Measurements from ENCODE around the gene MFAP5.
A peak's percentile ranks its signal among the peaks of the same experiment; 100 is the strongest.

The MFAP5 gene

GRCh38 chr12:8662593-8662992 is at the start of gene MFAP5:
Gene MFAP5, minus strand, starts transcription at chr12:8662826. Its CDS starts 722 bp downstream, at chr12:8662104.
- no peak for DNase-seq

GRCh38 chr12:8709124-8709830 is 46.7 kb upstream of the MFAP5 start:
- DNase-seq = no peak

GRCh38 chr12:8702159-8702558 is 39.5 kb upstream of the MFAP5 start:
- DNase-seq = no peak

- DNase-seq = no peak
These were observed 38.5 kb upstream of the MFAP5 start for GRCh38 chr12:8701046-8701660.

GRCh38 chr12:8699714-8700113 is 37.1 kb upstream of the MFAP5 start:
- no peak for DNase-seq

GRCh38 chr12:8698879-8699278 is 36.3 kb upstream of the MFAP5 start:
- no peak for DNase-seq

- peak; percentile 36 for DNase-seq
These were observed 35.7 kb upstream of the MFAP5 start for GRCh38 chr12:8698132-8698851.

- peak; percentile 70 for DNase-seq
These were observed 35.0 kb upstream of the MFAP5 start, which contains the start of gene RIMKLB for GRCh38 chr12:8697476-8698131. Gene RIMKLB, plus strand, starts transcription at chr12:8697991. Its CDS starts 15,876 bp downstream, at chr12:8713867.

GRCh38 chr12:8697120-8697475 is 34.5 kb upstream of the MFAP5 start:
- DNase-seq = no peak

- DNase-seq = no peak
These were observed 33.9 kb upstream of the MFAP5 start for GRCh38 chr12:8696442-8697090.

- no peak for DNase-seq
These were observed 32.5 kb upstream of the MFAP5 start for GRCh38 chr12:8695116-8695515.

- no peak for DNase-seq
These were observed 29.9 kb upstream of the MFAP5 start for GRCh38 chr12:8692573-8692972.

- no peak for DNase-seq
These were observed 27.1 kb upstream of the MFAP5 start for GRCh38 chr12:8689681-8690080.

- DNase-seq = no peak
These were observed 25.4 kb upstream of the MFAP5 start for GRCh38 chr12:8687846-8688601.

- no peak for DNase-seq
These were observed 22.4 kb upstream of the MFAP5 start for GRCh38 chr12:8685051-8685450.

- no peak for DNase-seq
These were observed 18.7 kb upstream of the MFAP5 start for GRCh38 chr12:8681129-8681884.

GRCh38 chr12:8680533-8680932 is 17.9 kb upstream of the MFAP5 start:
- DNase-seq = no peak

- DNase-seq = no peak
These were observed 16.1 kb upstream of the MFAP5 start for GRCh38 chr12:8678661-8679111.

GRCh38 chr12:8677362-8677761 is 14.7 kb upstream of the MFAP5 start:
- no peak for DNase-seq

GRCh38 chr12:8676651-8677050 is 14.0 kb upstream of the MFAP5 start:
- DNase-seq = no peak

- no peak for DNase-seq
These were observed 13.0 kb upstream of the MFAP5 start for GRCh38 chr12:8675591-8676036.

Measured in activated effector memory CD4-positive, alpha-beta T cell treated with Interleukin-2 at 50 U/mL for 16 hours (primary cell).